Subcutaneous adipose tissue (tissue), 4 donors: Measurements from ENCODE around the gene TMCC3. TPM values are rescaled to one million over a fixed set of nuclear protein-coding genes. Genes with fewer than 3 reads are reported as not detected.

Source experiments
- total RNA-seq, 4 donors: library from RNA; depleted of rRNA; stranded (reverse); fragments of >200 nt; gene quantifications; one replicate each; pipeline ENCODE4 v1.1.0, GENCODE V29; 2016
- TF ChIP-seq, protein P1 (sequence below): fragments of 450-650 bp; IDR thresholded peaks from one replicate; pipeline ENCODE4 v1.5.1; 2016; ENCODE audit warnings: low read depth, mild to moderate bottlenecking, control low read depth, antibody characterized with exemption, moderate library complexity

The TMCC3 gene
- total RNA-seq, 4 donors from 2014 or later, result 9.9 to 44.8 (median 17.2) TPM

DNA sequence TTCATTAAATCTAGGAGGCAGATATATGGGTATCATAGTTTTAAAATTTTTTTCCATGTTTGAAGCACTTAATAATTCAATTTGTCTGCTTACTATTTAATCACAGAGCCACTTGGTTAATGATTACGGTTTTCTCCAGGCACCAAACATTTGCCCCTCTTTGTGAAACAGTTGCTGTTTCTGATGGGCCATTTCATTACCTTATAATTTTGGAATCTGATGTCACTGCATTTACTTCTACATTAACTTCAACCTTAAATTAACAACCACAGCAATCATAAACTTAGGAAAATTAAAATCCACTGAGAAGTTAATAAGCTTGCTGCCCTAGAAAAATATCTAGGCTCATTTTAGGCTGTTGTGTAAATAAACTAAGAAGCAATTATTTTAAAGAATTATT lies 17.0 kb downstream of the TMCC3 start:
- TF ChIP-seq, protein P1, sequence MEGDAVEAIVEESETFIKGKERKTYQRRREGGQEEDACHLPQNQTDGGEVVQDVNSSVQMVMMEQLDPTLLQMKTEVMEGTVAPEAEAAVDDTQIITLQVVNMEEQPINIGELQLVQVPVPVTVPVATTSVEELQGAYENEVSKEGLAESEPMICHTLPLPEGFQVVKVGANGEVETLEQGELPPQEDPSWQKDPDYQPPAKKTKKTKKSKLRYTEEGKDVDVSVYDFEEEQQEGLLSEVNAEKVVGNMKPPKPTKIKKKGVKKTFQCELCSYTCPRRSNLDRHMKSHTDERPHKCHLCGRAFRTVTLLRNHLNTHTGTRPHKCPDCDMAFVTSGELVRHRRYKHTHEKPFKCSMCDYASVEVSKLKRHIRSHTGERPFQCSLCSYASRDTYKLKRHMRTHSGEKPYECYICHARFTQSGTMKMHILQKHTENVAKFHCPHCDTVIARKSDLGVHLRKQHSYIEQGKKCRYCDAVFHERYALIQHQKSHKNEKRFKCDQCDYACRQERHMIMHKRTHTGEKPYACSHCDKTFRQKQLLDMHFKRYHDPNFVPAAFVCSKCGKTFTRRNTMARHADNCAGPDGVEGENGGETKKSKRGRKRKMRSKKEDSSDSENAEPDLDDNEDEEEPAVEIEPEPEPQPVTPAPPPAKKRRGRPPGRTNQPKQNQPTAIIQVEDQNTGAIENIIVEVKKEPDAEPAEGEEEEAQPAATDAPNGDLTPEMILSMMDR, result no peak

DNA sequence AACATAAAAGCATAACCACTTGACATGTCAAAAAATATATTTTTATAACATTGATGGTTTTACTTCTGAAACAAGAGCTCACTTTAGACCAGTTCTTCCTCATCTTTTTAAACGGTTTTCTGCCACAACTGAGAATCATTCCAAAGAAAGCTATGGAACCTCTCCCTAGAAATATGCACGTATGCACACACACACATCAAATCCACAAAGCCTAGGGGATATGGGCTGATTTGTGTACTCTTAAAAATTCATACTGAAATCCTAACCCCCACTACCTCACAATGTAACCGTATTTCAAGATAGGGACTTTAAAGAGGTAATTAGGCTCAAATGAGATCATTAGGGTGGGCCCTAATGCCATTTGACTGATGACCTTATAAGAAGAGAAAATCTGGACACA lies 19.3 kb downstream of the TMCC3 start:
- TF ChIP-seq, protein P1, result no peak

DNA sequence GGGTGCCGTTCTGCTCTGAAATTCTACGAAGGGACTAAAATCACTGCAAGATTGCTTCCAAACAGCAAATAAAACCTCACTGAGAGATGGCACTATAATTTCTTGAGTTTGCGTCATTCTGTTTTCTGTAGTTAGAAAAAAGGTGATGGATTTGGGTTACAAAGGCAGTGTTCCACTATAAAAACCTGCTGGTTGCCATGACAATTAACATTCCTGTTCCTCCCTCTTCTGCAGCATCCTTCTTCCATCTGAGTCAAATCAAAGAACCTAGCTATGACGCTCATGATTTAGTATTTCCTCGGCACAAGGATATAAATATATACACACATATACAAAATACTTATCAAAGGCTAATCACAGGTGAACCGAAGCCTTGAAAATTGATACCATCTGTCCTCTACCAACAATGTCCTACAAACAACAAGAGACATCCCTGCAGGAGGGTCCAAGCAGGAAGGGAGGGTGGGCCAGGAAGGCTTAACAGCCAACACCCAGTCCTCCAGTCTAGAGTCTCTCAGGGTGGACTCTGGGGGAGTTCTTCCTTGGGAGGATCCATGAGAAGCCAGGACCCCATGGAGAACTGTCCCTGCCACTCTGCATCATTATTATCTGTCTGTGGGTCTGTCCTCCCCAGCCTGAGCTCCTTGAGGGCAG lies 21.4 kb downstream of the TMCC3 start:
- TF ChIP-seq, protein P1, result no peak

DNA sequence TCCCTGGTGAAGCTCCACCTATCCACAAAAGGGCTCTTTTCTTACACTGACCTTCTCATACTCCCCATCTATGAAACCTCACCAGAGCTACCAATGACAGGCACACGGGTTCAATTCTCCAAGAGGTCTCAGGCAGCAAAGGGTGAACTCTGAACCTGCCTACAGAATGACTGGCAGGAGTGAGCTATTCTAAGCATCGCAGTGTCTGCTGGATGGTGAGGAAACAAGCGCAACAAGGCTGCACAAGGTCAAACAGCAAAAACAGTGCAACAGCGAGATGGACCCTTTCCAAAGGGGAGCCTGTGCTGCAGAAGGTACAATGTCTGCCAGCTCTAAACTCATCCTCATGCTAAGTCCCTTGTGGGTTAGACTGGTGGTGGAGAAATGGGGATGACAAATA lies 22.0 kb downstream of the TMCC3 start:
- TF ChIP-seq, protein P1, result no peak

DNA sequence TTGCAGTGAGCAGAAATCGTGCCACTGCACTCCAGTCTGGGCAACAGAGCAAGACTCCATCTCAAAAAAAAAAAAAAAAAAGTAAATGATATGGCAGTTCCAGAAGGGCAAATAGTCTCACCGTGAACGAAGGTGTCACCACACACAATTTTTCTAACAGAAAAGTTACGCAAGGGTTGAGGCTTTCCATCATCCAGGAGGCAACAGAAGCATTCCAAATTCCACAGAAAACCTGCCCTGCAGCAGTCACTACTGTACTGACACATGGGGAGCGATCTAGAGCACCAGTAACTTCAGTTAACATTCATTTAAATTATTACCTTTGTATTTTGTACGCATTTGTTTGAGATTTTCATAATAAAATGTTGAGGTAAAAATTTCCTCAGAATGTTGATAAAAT lies 24.8 kb downstream of the TMCC3 start:
- TF ChIP-seq, protein P1, result no peak

DNA sequence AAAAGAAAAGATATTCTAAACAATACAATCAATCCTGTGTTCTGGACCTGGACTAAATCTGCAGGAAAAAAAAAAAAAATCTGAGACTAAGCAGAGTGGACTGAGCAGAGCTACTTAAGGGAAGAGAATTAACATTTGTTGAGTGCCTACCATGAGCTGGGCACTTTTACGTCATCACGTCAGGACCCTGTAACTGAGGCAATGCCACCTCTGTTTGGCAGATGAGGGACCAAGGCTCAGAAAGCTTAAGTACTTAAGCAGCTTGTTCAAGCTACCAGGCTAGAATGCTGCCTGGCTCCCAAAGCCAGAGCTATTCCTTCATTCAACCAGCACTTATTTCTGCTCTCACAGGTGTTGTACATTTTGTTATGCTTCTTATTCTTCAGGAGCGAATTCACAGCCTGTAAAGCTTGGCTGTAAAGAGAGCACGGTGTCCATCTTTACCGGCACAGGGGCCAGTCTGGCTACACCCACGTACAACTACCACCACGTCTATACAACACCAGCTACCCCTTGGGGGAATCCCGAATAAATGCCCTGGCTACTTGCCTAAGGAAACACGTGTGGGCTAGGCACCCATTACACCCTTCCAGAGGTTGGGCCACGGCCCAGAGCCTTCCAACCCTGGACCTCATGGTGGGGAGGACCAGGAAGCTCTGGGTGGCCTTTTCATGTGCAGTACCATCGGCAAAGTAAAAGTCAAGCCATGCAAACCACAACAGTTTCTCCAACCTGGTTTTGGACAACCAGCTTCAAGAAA lies 27.0 kb downstream of the TMCC3 start:
- TF ChIP-seq, protein P1, result no peak

DNA sequence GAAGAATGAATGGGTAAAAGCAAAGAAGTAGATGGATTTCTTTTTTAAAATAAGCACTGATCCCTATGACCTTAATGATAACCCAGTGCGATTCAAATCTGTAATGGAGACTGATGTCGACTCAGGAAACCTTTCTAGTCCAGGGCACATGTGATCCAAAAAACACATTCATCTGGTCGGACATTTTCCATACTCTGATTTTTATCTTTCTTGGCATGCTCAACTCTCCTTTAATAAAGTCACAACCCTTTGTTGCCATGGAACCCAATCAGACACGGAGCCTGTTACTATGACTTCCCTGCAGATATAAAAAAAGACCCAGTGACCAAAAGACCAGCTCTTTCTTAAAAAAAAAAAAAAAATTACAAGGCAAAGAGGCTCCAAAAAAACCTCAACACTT lies 27.9 kb downstream of the TMCC3 start:
- TF ChIP-seq, protein P1, result no peak
